Neural progenitor cell (in vitro differentiated cells): ENCODE data around the gene TMEM128. TPM values are rescaled to one million over a fixed set of nuclear protein-coding genes. Genes with fewer than 3 reads are reported as not detected.
"Not testable (repeated sequence)": the region's sequence is repeated elsewhere in the genome, so short reads cannot be mapped to it uniquely, and the experiment has no call there.

Experiments used
- DNase-seq: peaks from one replicate; pipeline ENCODE4 v3.0.0-alpha.2; 2016; ENCODE audit warnings: low spot score
- H2AFZ ChIP-seq: fragments of 200-600 bp; sonication (generic); replicated peaks from 2 replicates; pipeline ENCODE4 v1.6.1; 2016; ENCODE audit warnings: antibody characterized with exemption
- H3F3A ChIP-seq: fragments of 200-600 bp; sonication (generic); 2 replicates; pipeline ENCODE4 v1.6.1; 2016; ENCODE audit warnings: antibody characterized with exemption, low read depth
- H3K27ac ChIP-seq: fragments of 200-600 bp; sonication (generic); 2 replicates; pipeline ENCODE4 v1.5.1; 2016; ENCODE audit warnings: mild to moderate bottlenecking
- H3K27me3 ChIP-seq: fragments of 200-600 bp; sonication (generic); 2 replicates; pipeline ENCODE4 v1.6.1; 2016; ENCODE audit warnings: mild to moderate bottlenecking, moderate library complexity
- H3K36me3 ChIP-seq: fragments of 200-600 bp; sonication (generic); 2 replicates; pipeline ENCODE4 v1.5.1; 2016
- H3K4me1 ChIP-seq: fragments of 200-600 bp; sonication (generic); 2 replicates; pipeline ENCODE4 v1.6.1; 2016; ENCODE audit warnings: mixed run types
- H3K4me2 ChIP-seq: fragments of 200-600 bp; sonication (generic); 2 replicates; pipeline ENCODE4 v1.6.1; 2016
- H3K4me3 ChIP-seq: fragments of 200-600 bp; sonication (generic); 2 replicates; pipeline ENCODE4 v1.5.1; 2016
- H3K79me2 ChIP-seq: fragments of 200-600 bp; sonication (generic); 2 replicates; pipeline ENCODE4 v1.6.1; 2016; ENCODE audit warnings: low read depth
- H3K9ac ChIP-seq: fragments of 200-600 bp; sonication (generic); 2 replicates; pipeline ENCODE4 v1.6.1; 2016
- H3K9me3 ChIP-seq: fragments of 200-600 bp; sonication (generic); 2 replicates; pipeline ENCODE4 v1.5.1; 2016; ENCODE audit warnings: low read depth
- H4K20me1 ChIP-seq: fragments of 200-600 bp; sonication (generic); 2 replicates; pipeline ENCODE4 v1.6.1; 2016; ENCODE audit warnings: low read depth
- H3K27ac Mint-ChIP-seq: 3 replicates; pipeline ENCODE4 v1.8.0; 2021; ENCODE audit warnings: mixed read lengths
- H3K27me3 Mint-ChIP-seq: 2 replicates; pipeline ENCODE4 v1.8.0; 2022; ENCODE audit warnings: low read depth, mild to moderate bottlenecking, inconsistent platforms, moderate library complexity, mixed read lengths; ENCODE audit not compliant: insufficient read depth
- H3K36me3 Mint-ChIP-seq: 3 replicates; pipeline ENCODE4 v1.8.0; 2021; ENCODE audit warnings: mixed read lengths
- H3K4me1 Mint-ChIP-seq: 3 replicates; pipeline ENCODE4 v1.8.0; 2021; ENCODE audit warnings: mixed read lengths
- H3K4me3 Mint-ChIP-seq: 3 replicates; pipeline ENCODE4 v1.8.0; 2021; ENCODE audit warnings: mild to moderate bottlenecking, moderate library complexity, mixed read lengths
- H3K9me3 Mint-ChIP-seq: 3 replicates; pipeline ENCODE4 v1.8.0; 2020; ENCODE audit warnings: mixed read lengths
- CTCF ChIP-seq: fragments of 200-600 bp; sonication (generic); IDR thresholded peaks from 2 replicates; pipeline ENCODE4 v1.5.1; 2017; ENCODE audit warnings: antibody characterized with exemption, mild to moderate bottlenecking
- EZH2 ChIP-seq: fragments of 200-600 bp; sonication (generic); IDR thresholded peaks from 2 replicates; pipeline ENCODE4 v1.6.1; 2017; ENCODE audit warnings: antibody characterized with exemption, mild to moderate bottlenecking, moderate library complexity
- EZH2phosphoT487 ChIP-seq: fragments of 200-600 bp; sonication (generic); IDR thresholded peaks from 2 replicates; pipeline ENCODE4 v1.6.1; 2017; ENCODE audit warnings: antibody characterized with exemption
- total RNA-seq: library from RNA; depleted of rRNA; stranded (reverse); fragments of >200 nt; gene quantifications from 2 replicates; pipeline ENCODE4 v1.2.3, GENCODE V29; 2015; ENCODE audit warnings: low replicate concordance

The TMEM128 gene
- total RNA-seq, 1 donor from 2014 or later, result 89.3 TPM

DNA sequence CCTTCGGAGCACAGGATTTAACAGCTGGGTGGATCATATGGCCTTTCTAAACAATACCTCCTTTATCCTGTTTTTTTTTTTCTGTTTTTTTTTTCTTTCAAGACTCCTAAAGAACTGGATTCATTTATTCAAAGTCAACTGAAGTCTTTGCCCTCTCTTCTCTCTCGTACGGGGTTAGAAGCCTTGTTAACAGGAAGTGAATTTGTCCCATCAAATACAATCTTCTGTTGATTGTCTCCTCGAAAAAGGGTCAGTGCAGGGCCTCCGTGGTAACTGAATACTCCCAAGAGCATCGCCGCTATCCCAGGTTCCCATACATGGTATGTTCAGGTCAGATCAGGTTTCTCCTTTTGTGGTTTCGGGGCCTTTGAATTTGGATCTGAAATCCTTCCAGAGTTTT, 1.8 kb upstream of the TMEM128 start:
- no peaks in the 10 kb centered on the region for H3K9me3 Mint-ChIP-seq
- no peaks in the 10 kb centered on the region for H3K27me3 Mint-ChIP-seq
- Histone ChIP-seq H3F3A (peaks cover 14% of the 10 kb centered on the region), H3K9me3 (no peaks in the 10 kb centered on the region), H3K9ac (no peak overlapping the region), H3K79me2 (peaks cover 20% of the 10 kb centered on the region), H3K27ac (no peak overlapping the region), H4K20me1 (no peaks in the 10 kb centered on the region), H3K4me1 (peaks cover 10% of the 10 kb centered on the region), H3K27me3 (peaks cover 10% of the 10 kb centered on the region), H3K4me2 (no peak overlapping the region), H3K4me3 (no peak overlapping the region), H3K36me3 (peaks cover 8% of the 10 kb centered on the region), H2AFZ (no peak overlapping the region)
- no peak for DNase-seq
- H3K36me3 Mint-ChIP-seq, result peaks cover 6% of the 10 kb centered on the region
- no peak overlapping the region for H3K27ac Mint-ChIP-seq
- peaks cover 15% of the 10 kb centered on the region for H3K4me1 Mint-ChIP-seq
- no peak for TF ChIP-seq EZH2
- H3K4me3 Mint-ChIP-seq, result peak overlapping the region; percentile 71

DNA sequence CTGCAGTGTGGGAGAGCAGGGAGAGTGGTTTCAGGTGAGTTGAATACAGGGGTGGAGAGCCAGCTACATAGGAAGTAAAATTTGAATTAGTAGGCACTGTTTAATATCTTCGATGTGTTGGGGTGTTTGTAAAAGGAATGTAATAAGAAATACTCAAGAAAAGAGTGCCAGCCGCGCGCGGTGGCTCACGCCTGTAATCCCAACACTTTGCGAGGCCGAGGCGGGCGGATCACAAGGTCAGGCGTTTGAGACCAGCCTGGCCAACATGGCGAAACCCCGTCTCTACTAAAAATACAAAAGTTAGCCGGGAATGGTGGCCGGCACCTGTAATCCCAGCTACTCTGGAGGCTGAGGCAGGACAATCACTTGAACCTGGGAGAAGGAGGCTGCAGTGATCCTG, 1.3 kb upstream of the TMEM128 start:
- Mint-ChIP-seq H3K4me3 (peak overlapping the region; percentile 92), H3K4me1 (peaks cover 15% of the 10 kb centered on the region)
- Histone ChIP-seq H3K4me3 (peak overlapping the region; percentile 92), H3K4me2 (peak overlapping the region; percentile 98), H3K79me2 (peaks cover 20% of the 10 kb centered on the region), H3F3A (peaks cover 14% of the 10 kb centered on the region)
- not testable (repeated sequence) for H3K9me3 ChIP-seq, H4K20me1 ChIP-seq, H3K9me3 Mint-ChIP-seq, H3K27me3 Mint-ChIP-seq, H3K27ac Mint-ChIP-seq, DNase-seq, H3K9ac ChIP-seq, H2AFZ ChIP-seq, H3K4me1 ChIP-seq, H3K36me3 Mint-ChIP-seq, H3K27ac ChIP-seq, H3K36me3 ChIP-seq, H3K27me3 ChIP-seq

DNA sequence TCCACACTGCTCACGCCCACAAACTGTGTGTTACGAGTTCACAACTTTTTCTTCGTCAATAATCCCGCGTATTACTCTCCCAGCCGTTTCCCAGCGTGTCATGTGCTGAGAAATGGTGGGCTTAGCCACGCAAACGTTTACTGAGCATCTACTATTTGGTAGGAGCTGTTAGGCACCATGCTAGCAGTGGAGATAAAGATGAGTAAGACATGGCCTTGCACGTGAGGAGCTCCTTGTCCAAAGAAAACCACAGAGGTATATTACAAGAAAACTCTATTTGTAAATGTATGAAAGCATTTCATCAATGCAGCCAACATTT, 821 bp upstream of the TMEM128 start:
- no peaks in the 10 kb centered on the region for H3K9me3 ChIP-seq
- H3K27me3 ChIP-seq, result peaks cover 6% of the 10 kb centered on the region
- H3K4me1 ChIP-seq, result peaks cover 10% of the 10 kb centered on the region
- H3K4me3 ChIP-seq, result peak overlapping the region; percentile 92
- no peaks in the 10 kb centered on the region for H3K27me3 Mint-ChIP-seq
- no peaks in the 10 kb centered on the region for H4K20me1 ChIP-seq
- peaks cover 14% of the 10 kb centered on the region for H3F3A ChIP-seq
- H3K36me3 Mint-ChIP-seq, result peaks cover 8% of the 10 kb centered on the region
- H3K4me1 Mint-ChIP-seq, result peaks cover 15% of the 10 kb centered on the region
- no peak overlapping the region for H3K27ac ChIP-seq
- H3K9me3 Mint-ChIP-seq, result no peaks in the 10 kb centered on the region
- peak overlapping the region; percentile 98 for H3K4me2 ChIP-seq
- H3K79me2 ChIP-seq, result peaks cover 20% of the 10 kb centered on the region
- peak overlapping the region; percentile 89 for H3K9ac ChIP-seq
- peak overlapping the region; percentile 92 for H3K4me3 Mint-ChIP-seq
- DNase-seq, result no peak
- TF ChIP-seq EZH2phosphoT487 (no peak), EZH2 (no peak), CTCF (no peak)
- peaks cover 8% of the 10 kb centered on the region for H3K36me3 ChIP-seq
- peak overlapping the region; percentile 95 for H3K27ac Mint-ChIP-seq
- no peak overlapping the region for H2AFZ ChIP-seq

- peak overlapping the region; percentile 92 for H3K4me3 Mint-ChIP-seq
- H3K36me3 Mint-ChIP-seq, result peaks cover 16% of the 10 kb centered on the region
- no peaks in the 10 kb centered on the region for H4K20me1 ChIP-seq
- H3K4me1 Mint-ChIP-seq, result peaks cover 15% of the 10 kb centered on the region
- TF ChIP-seq CTCF, result no peak
- TF ChIP-seq EZH2phosphoT487, result no peak
- TF ChIP-seq EZH2, result no peak
- peaks cover 20% of the 10 kb centered on the region for H3K79me2 ChIP-seq
- peaks cover 6% of the 10 kb centered on the region for H3K27me3 ChIP-seq
- no peaks in the 10 kb centered on the region for H3K9me3 ChIP-seq
- no peaks in the 10 kb centered on the region for H3K9me3 Mint-ChIP-seq
- H3K9ac ChIP-seq, result peak overlapping the region; percentile 89
- H3F3A ChIP-seq, result peaks cover 7% of the 10 kb centered on the region
- peaks cover 4% of the 10 kb centered on the region for H3K27me3 Mint-ChIP-seq
- H2AFZ ChIP-seq, result peak overlapping the region; percentile 91
- peak overlapping the region; percentile 15 for H3K27ac Mint-ChIP-seq
- DNase-seq, result no peak
- peak overlapping the region; percentile 92 for H3K4me3 ChIP-seq
- peak overlapping the region; percentile 84 for H3K27ac ChIP-seq
- H3K4me1 ChIP-seq, result peaks cover 10% of the 10 kb centered on the region
- peak overlapping the region; percentile 98 for H3K4me2 ChIP-seq
- peaks cover 8% of the 10 kb centered on the region for H3K36me3 ChIP-seq
Measured at GRCh38 chr4:4247696-4248028, 361 bp downstream of the TMEM128 start.
